SK-N-SH (cell line): ENCODE measurements around the gene TRABD2A.

Experiments used
- CTCF ChIP-seq: fragments of 200-600 bp; sonication (generic); IDR thresholded peaks from 2 replicates; pipeline ENCODE4 v1.6.1; 2017; ENCODE audit warnings: antibody characterized with exemption, mild to moderate bottlenecking, moderate library complexity
- EP300 ChIP-seq, 2 experiments: IDR thresholded peaks; 2 replicates each; pipeline versions ENCODE4 v1.4.0 to v1.6.1; 2012; ENCODE audit warnings: borderline replicate concordance in 1 of 2, low read depth in 1 of 2, low read length in 1 of 2
- JUND ChIP-seq: IDR thresholded peaks from 2 replicates; pipeline ENCODE4 v1.4.0; 2012
- POLR2AphosphoS5 ChIP-seq: IDR thresholded peaks from 2 replicates; pipeline ENCODE4 v1.6.1; 2012; ENCODE audit warnings: low read depth, low read length
- TAF1 ChIP-seq: IDR thresholded peaks from 2 replicates; pipeline ENCODE4 v1.6.1; 2012; ENCODE audit warnings: low read depth, mild to moderate bottlenecking, low read length, moderate library complexity, borderline replicate concordance
- YY1 ChIP-seq: IDR thresholded peaks from 2 replicates; pipeline ENCODE4 v1.4.0; 2012; ENCODE audit warnings: low read depth, mild to moderate bottlenecking

- TF ChIP-seq EP300 (IDR thresholded peaks at IDR 0.05; ENCODE audit: borderline replicate concordance in 1 of 2, low read depth in 1 of 2, low read length in 1 of 2) (no peak), JUND (no peak), POLR2AphosphoS5 (no peak), TAF1 (no peak), CTCF (no peak), YY1 (no peak)
These were observed 33.5 kb upstream of the TRABD2A start for GRCh38 chr2:84914334-84914733.
